T follicular helper cell (primary cell): ENCODE measurements around the gene KISS1R.
"Not testable (repeated sequence)": the region's sequence is repeated elsewhere in the genome, so short reads cannot be mapped to it uniquely, and the experiment has no call there.

Source experiments
- DNase-seq: peaks from one replicate; pipeline ENCODE4 v3.0.0-alpha.2; 2020; ENCODE audit warnings: low read depth

KISS1R gene

DNA sequence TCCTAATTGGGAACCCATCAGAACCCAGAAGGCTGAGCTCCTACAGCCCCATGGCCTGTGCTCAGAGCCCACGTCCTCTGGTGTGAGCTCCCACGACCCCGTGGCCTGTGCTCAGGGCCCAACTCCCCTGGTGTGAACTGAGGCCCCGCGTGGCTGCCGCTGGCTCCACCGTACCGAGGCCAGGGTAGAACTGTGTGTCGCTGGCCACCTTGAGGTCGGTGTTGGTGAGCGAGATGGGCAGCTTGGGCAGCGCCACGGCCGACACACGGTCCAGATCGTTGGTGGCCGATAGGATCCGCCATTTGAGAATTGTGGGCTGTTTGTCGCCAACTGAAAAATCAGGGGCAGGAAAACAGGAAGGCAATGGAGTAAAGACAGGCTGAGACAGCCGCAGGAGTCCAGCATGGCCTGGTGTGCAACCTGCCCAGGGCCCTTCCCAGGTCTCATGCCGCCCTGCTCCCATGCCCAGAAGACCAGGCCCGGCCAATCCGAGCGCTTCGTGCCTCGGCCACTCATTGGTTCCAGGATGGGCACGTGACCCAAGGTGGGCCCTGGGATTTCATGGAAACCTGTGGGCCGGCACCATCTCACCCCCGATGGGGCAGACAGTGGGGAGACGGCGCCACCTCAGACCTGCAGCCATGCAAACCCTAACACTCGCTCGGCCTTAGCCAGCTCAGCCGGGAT lies 35.6 kb upstream of the KISS1R start:
- no peak for DNase-seq

DNA sequence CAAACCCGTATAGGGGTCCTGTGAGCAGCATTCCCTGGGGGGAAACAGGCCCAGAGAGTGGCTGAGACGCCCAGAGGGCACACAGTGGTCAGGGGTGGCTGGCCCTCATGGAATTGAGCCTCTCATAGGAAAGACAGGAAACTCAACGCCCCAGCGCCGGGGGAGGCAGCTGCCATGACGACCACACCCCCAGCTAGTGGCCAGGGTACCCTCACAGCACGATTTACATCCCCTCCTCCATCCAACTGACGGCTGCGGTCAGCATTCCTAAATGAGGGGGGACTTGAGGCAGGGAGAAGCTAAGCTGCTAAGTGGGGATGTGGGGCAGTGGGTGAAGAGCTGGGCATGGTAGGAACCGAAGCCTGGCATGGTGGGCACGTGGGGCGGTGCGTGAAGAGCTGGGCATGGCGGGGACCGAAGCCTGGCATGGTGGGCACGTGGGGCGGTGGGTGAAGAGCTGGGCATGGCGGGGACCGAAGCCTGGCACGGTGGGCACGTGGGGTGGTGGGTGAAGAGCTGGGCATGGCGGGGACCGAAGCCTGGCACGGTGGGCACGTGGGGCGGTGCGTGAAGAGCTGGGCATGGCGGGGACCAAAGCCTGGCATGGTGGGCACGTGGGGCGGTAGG lies 34.1 kb upstream of the KISS1R start:
- DNase-seq, result no peak

DNA sequence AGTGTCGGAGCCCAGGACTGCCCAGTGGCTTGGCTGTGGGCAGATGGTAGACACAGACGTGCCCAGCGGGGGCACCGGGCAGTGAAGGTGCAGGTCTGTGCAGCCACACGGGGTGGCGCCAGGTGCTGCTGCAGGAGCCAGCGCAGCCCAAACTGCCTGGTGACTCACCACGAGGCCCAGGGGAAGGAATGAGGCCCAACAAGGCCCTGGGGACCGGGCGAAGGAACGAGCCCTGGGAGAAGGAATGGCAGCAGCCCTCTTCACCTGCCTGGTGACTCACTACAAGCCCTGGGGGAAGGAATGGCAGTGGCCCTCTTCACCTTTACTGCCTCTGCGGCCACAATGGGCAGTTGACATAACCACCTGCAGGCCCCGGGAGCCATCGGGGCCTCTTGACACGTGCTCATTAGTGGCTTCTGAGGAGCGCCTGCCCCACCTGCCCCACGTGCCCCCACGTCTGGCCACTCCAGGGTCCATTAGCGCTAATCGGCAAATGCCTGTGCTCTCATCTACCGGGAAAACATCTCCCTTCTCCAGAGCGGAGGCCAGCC lies 33.4 kb upstream of the KISS1R start:
- DNase-seq, result no peak

DNA sequence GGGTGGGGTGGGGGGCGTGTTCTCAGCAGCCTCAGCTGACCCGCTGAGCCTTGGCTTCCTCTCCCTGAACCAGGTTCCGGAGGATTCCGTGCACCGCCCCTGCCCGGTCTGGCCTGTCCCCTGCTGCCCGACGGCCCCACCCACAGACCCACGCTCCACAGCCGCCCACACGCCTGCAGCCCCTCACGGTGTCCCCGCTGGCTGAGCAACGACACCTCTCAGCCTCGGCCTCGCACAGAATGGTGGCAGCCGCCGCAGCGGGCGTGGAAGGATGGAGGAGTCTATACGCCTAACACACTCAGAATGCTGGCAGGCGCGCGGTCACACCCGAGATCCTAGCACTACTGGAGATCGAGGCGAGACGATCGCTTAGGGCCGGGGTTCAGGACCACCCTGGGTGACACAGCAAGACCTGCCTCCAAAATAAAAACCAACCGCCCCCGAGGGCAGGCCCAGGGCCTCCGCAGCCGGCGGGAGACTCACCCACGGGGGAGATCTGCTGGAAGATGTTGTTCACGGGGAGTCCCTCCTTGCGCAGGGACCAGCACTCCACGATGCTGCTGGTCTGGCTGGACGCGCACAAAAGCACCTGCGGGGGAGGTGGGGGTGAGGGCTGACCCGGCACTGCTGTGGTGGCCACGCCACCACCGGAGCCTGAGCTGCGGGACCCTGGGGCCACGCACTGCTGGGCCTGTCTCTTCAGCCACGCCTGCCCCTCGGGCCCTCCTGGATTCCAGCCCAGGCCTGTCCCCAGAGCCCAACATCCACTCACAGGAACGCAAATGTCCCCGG lies 32.5 kb upstream of the KISS1R start:
- DNase-seq, result no peak

DNA sequence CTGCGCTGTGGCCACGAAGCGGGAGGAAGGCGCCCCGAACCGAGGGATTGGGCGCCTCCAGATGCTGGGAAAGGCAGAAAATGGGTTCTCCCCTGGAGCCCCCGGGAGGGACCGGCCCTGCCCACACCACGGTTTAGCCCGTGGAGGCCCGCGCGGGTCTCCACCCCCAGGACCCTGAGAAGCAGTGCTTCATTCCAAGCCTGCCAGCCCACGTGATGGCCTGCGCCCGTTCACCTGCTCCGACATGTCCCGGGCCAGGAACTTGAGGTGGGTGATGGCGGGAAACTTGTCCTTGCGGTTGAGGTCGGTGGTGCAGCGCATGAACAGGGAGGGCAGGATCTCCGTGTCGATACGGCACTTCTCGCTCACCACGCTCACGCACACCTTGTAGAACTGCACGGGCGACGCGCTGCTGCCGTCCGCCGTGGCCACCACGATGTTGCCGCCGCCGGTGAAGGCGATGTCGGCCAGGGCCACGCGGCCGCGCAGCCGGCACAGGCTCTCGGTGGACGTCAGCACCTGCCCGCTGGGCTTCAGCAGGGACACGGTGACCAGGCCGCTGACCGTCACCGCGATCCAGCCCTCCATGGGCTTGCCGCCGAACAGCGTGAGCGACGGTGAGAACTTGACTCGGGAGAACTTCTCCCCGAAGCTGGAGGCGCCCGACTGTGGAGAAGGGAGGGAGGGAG lies 31.5 kb upstream of the KISS1R start:
- no peak for DNase-seq

DNA sequence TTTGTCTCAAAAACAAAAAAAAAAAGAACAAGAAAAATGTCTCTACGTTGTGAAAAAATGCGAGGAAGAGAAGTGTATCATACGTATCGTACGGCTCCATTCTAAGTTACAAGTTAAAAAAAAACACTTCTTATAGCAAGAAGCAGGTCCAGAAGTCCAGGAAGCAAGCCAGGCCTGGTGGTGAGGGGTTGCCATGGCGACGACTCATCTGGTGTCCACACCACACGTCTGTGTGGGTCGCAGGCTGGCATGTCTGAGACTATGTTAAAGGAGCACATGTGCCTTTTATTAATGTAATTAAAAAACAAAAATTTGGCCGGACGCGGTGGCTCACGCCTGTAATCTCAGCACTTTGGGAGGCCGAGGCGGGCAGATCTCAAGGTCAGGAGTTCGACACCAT lies 30.1 kb upstream of the KISS1R start:
- DNase-seq, result no peak

DNA sequence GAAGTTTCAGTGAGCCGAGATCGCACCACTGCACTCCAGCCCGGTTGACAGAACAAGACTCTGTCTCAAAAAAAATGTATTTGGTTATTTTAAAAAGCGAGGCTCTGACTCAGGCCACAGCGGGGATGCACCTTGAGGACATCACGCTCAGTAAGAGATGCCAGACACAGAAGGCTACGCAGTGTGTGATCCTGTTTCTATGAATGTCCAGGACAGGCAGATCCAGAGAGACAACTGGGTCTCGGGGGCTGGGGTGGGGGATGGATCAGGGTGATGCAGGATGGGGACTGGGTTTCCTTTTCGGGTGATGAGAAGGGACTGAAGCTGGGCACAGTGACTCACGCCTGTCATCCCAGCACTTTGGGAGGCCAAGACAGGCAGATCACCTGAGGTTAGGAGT lies 29.5 kb upstream of the KISS1R start:
- DNase-seq, result no peak

DNA sequence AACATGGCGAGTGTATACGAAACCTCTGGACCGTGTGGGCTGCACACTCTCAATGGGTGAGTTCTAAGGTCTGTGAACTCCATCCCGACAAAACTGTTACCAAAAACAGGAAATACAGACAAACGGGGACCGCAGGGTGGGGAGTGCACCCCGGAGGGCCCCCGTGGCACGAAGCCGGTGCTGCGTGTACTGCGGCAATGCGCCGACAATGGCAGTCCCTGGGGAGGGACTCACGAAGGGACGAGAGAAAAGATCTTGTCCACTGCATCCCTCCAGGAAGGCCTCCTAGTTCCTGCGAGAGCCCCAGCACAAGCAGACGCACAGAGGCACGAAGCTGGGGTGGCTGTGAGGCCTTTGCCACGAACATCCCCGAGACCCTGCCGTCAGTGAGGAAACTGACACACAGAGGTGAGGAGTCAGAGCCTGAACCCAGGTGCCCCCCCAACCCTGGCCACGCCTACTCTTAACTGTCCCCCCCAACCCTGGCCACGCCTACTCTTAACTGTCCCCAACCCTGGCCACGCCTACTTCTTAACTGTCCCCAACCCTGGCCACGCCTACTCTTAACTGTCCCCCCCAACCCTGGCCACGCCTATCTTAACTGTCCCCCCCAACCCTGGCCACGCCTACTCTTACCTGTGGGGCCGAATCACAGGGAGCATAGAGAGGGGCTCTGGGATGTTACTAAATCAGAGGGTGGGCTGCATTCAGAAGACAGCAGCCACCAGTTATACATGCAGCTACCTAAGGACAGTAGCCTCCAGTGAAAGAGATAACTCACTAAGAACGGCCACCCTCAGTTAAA lies 28.4 kb upstream of the KISS1R start:
- DNase-seq, result peak; percentile 51

DNA sequence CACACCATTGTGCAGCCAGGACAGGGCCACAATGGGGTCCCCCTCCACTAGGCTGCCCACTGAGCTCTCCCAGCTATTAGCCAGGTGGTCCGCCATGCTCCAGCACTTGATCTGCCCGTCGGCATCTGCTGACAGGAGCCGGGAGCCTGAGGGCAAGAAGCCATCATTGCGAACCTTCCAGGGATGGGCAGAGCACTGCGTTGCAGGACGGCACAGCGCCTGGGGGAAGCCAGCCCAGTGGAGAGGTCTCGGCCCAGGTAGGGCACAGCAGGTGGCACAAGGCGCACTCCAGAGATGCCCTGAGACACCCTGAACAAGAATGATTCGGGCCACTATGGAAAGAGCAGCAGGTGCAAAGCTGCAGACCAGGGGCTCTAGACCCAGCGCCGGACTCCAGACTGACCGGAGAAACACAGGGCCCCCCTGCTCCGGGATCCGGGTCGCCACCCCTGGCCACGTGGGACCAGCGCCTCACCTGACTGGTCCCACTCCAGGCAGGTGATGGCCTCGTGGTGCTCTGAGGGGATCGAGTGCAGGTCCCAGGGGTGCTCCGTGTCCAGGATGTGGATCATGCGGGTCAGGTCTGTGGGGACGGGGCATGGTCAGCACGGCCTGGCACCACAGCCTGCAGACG lies 27.4 kb upstream of the KISS1R start:
- DNase-seq, result no peak

DNA sequence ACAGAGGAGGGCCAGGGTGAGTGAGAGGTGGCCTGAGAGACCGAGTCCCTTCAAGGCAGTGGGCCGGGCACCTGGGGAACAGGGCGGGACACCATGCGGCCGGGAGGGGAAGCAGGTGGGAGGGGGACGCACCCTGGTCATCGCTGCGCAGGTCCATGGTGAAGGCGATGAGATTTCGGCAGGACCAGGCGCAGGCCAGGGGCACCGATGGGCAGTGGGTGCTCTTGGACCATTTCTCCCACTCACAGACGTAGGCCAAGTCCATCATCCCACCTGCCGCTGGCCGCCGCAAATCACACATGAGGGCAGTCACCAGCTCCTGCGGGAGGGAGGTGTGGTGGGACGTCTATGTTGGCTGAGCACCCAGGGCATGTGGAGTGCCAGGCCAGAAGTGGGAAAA lies 26.3 kb upstream of the KISS1R start:
- DNase-seq, result no peak

DNA sequence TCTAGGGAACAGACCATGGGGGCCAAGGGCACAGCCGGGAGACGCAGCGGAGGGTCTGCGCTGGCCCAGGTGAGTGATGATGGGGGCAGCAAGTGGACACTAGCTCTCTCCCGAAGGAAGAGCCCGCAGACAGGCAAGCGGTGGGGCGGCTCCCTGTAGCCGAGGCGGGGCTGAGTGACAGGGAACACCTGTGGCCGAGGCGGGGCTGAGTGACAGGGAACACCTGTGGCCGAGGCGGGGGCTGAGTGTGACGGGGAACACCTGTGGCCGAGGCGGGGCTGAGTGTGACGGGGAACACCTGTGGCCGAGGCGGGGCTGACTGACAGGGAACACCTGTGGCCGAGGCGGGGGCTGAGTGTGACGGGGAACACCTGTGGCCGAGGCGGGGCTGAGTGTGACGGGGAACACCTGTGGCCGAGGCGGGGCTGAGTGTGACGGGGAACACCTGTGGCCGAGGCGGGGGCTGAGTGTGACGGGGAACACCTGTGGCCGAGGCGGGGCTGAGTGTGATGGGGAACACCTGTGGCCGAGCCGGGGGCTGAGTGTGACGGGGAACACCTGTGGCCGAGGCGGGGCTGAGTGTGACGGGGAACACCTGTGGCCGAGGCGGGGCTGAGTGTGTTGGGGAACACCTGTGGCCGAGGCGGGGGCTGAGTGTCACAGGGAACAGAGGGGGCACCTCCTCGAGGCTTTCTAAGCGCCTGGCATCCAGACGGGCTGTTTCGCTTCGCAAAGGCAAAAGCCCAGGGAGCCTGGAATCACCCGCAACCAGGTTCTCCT lies 25.5 kb upstream of the KISS1R start:
- DNase-seq, result not testable (repeated sequence)

DNA sequence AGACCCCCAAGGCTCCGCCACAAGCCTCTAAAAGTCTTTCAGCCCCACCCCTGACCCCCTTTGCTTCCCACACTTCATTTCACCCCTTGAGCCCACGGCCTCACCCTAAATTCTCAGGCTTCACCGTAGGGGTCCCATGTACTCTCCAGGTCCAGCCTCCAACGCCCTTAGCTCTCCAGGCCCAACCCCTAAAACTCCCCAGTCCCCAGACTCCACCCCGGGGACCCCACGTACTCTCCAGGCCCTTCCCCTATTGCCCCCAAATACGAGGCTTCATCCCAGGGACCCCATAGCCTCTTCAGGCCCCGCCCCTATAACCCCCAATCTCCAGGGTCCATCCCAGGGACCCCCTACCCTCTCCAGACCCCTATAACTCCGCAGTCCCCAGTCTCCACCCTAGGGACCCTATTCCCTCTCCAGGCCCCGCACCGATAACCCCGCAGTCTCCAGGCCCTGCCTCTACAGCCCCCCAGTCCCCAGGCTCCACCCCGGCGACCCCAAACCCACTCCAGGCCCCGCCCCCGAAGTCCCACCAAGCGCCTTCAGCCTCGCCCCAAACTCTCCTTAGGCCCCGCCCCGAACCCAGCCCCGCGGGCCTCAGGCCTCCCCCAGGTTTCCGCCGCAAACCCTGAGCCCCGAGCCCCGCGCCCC lies 24.8 kb upstream of the KISS1R start:
- DNase-seq, result no peak

DNA sequence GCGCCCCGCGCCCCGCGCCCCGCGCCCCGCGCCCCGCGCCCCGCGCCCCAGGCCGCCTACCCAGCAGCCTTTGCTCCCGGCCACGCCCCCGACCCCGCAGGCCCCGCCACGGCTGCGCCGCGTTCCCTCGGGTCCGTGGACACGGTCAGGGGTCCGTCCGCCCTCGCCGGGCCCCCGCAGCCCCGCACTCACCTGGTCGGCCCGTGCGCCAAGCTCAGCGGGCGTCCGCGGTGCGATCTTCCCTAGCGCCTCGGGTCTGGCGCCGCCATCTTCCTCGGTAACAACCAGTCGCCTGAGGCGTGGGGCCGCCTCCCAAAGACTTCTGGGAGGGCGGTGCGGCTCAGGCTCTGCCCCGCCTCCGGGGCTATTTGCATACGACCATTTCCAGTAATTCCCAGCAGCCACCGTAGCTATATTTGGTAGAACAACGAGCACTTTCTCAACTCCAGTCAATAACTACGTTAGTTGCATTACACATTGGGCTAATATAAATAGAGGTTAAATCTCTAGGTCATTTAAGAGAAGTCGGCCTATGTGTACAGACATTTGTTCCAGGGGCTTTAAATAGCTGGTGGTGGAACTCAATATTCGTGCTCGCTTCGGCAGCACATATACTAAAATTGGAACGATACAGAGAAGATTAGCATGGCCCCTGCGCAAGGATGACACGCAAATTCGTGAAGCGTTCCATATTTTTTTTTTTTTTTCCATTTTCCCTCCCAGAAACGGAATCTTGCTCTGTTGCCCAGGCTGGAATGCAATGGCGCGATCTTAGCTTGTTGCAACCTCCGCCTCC lies 24.0 kb upstream of the KISS1R start, which contains the start of the genes MED16 and RNU6-9:
Gene MED16 (minus strand): TSS at position 294 of the 796 bp plus-strand sequence. CDS start 2,056 bp downstream, outside the sequence.
Gene RNU6-9 (plus strand): TSS at position 591 of the 796 bp plus-strand sequence.
- peak; percentile 88 for DNase-seq

DNA sequence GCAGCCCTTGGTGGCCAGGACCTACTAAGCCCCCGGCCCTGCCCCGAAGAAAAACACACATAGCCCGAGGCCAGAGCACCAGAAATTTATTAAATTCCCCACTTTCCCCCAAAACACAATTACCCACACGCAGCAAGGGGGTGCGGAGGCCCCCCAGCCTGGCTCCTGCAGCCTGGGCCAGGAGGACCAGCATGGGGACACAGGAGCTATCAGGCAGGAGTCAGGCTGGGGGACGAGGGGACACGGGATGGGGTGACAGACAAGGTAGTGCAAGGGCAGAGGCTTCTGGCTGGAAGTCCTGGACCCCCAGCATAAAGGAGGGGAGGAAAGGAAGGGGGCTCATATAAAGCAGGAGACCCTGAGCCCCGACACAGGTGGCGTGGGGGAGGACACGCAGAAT lies 20.7 kb upstream of the KISS1R start:
- no peak for DNase-seq

DNA sequence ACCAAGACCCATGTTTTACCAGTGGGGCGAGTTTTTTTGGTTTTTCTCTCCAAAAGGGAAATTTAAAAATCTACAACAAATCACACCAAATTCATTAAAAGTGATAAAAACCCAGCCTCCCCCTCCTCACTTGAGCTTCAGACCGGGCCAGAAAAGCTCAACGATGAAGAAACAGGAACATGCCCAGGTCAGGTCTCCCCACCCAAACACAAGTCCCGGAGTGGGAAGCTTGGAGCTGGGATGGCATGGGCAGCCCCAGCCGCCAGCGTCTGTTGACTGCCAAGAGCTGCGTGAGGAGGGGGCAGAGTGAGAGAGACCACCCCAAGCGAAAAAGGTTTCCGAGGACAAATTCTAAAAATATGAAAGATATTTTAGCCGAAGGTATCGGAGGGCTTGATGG lies 20.1 kb upstream of the KISS1R start:
- no peak for DNase-seq

DNA sequence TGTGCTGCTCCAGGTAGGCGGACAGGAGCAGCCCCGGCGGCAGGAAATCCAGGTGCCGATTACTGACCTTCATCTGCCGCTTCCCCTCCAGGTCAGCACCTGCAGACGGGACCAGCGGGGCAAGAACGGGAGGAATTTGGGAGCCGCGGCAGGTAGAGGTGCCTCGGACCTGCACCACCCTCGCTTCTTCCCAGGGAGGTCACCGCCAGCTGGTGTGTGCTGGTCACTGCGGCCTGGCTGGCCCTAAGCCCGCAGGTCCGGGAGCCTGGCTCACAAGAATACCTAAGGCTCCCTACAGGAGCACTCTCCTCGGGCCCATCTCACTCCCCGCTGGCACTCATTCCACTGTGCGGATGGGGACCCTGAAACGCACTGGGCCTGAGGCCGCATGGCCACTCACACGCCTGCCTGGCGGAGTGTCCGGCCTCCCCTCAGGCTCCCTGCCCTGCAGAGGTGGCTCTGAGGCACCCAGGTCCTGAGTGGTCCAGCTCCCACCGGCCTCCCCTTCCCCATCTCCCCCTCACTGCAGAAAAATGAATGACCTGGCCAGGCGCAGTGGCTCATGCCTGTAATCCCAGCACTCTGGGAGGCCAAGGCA lies 19.6 kb upstream of the KISS1R start:
- no peak for DNase-seq

DNA sequence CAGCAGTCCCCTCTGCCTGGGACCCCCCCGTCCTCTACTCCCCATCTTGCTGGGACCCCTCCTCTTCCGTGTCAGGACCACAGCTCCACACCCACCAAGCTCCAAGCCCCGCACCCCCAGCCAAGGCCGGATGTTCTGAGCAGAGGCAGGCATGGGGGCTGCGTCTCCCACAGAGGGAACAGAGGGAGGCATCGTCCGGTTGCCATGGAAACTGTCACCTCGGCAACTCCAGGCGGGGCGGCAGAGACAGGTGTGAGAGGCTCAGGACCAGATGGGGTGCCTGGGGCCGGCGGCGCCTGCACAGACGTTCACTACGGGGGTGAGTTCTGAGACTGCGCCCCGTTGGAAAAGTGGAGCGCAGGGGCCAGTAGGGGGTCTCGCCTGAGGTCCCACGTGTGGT lies 18.5 kb upstream of the KISS1R start:
- no peak for DNase-seq
